ENCODE measurements around the gene SLC26A2.

The SLC26A2 gene

GRCh38 chr5:149930043-149930748 is 30.4 kb upstream of the SLC26A2 start:
- no peaks in the 10 kb centered on the region for H3K36me3 Mint-ChIP-seq (ENCODE audit: low read depth)
- H3K4me1 Mint-ChIP-seq = peaks cover 10% of the 10 kb centered on the region
- H3K27ac Mint-ChIP-seq = peak overlapping the region in 1 of 3 experiments; percentile 34
- TF ChIP-seq CTCF (IDR thresholded peaks at IDR 0.05; ENCODE audit: unreplicated experiment in 3 of 3) = no peak
- no peak overlapping the region for H3K4me3 Mint-ChIP-seq
- H3K27me3 Mint-ChIP-seq (ENCODE audit: low read depth) = peaks cover 28% of the 10 kb centered on the region
- no peaks in the 10 kb centered on the region for H3K9me3 Mint-ChIP-seq

DNA sequence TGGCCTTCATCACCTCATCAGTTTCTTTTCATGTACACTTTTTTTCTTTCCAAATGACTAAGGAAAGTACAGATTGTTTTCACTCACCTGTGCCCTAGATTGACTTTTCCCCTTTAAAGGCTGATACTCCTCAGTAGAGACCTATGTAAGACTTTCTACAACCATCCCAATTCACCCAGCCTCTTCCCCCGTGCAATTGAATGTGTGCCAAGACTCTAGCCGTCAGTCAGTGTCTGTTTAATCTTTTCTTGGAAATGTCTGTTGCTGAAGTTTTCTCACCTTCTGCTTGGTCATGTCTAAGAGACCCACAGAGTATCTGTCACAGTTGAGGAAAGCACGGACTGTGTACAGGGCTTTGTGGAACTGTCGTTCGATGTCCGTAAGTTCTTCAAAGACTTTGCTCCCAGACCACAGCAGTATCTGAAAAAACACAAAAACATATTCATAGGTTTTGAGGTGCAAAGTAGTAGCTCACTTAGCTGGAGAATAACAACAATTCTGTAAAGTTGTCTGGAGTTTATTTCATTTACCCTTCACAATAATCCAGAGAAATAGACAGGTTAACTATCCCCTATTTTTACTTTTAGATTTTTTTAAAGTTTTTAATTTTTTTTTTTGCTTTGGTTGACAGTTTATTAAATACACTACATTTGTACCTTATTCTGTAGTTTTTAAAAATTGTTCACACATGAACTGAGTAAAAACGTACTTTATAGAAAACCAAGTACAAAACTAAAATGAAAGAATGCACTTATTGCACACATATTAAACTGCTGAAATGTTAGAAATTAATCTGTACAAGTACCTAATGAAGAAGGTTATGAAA is 29.6 kb upstream of the SLC26A2 start:
- H3K36me3 Mint-ChIP-seq (ENCODE audit: low read depth) = no peaks in the 10 kb centered on the region
- peaks cover 10% of the 10 kb centered on the region for H3K4me1 Mint-ChIP-seq
- H3K27ac Mint-ChIP-seq = peak overlapping the region in 1 of 3 experiments; percentile 34
- no peak overlapping the region for H3K4me3 Mint-ChIP-seq
- no peak for TF ChIP-seq CTCF (IDR thresholded peaks at IDR 0.05; ENCODE audit: unreplicated experiment in 3 of 3)
- peaks cover 31% of the 10 kb centered on the region for H3K27me3 Mint-ChIP-seq (ENCODE audit: low read depth)
- H3K9me3 Mint-ChIP-seq = no peaks in the 10 kb centered on the region

DNA sequence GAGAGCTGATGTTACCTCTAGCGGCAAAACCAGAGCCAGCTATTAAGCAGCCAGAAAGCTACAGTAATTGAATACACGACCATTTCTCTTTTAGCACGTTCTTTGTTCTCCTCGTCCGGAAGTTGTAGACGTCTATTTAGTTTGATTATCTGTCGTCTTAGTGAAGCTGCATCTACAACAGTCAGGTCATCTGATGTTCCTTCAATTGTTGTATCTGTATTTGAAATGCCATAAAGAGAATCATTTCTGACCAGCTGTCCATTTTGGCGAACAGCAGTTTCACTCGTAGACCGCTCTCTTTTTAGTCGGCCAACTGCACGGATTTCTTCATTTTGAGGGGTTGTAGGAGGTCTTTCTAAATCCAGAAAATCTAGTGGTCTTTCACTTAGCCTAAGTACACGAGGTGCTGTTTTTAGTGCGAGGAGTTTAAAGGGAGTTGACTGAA is 28.5 kb upstream of the SLC26A2 start:
- Mint-ChIP-seq H3K4me3 (no peak overlapping the region), H3K27ac (no peak overlapping the region), H3K4me1 (peaks cover 10% of the 10 kb centered on the region), H3K36me3 (ENCODE audit: low read depth) (no peaks in the 10 kb centered on the region), H3K27me3 (ENCODE audit: low read depth) (peaks cover 31% of the 10 kb centered on the region), H3K9me3 (no peaks in the 10 kb centered on the region)
- no peak for TF ChIP-seq CTCF (IDR thresholded peaks at IDR 0.05; ENCODE audit: unreplicated experiment in 3 of 3)

GRCh38 chr5:149932445-149933350 is 27.9 kb upstream of the SLC26A2 start:
- peaks cover 11% of the 10 kb centered on the region for H3K4me1 Mint-ChIP-seq
- H3K4me3 Mint-ChIP-seq = no peak overlapping the region
- peaks cover 31% of the 10 kb centered on the region for H3K27me3 Mint-ChIP-seq (ENCODE audit: low read depth)
- H3K9me3 Mint-ChIP-seq = no peaks in the 10 kb centered on the region
- no peak overlapping the region for H3K27ac Mint-ChIP-seq
- no peaks in the 10 kb centered on the region for H3K36me3 Mint-ChIP-seq (ENCODE audit: low read depth)
- peak; percentile 36 to 54 (median 38) for TF ChIP-seq CTCF (IDR thresholded peaks at IDR 0.05; ENCODE audit: unreplicated experiment in 3 of 3)

DNA sequence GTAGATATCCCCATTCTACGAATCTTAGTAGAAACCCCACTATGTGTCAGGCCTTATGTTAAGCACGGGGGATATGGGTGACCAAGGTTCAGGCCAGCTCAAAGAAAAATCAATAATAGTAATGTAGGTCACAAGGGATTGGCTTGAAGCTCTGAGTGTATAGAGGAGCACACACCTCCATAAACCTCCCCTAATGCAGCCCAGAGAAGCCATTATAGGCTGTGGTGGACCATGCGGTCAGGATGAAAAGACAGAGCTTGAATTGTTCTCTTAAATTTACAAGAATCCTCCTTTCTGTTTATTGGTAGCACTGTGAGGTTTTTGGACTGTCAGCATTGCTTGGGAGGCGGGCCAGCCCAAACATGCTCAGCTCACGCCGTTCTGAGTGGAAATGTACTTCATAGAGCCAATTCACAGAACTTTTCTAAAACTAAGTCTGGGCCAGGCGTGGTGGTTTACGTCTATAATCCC is 25.1 kb upstream of the SLC26A2 start:
- peaks cover 11% of the 10 kb centered on the region for H3K4me1 Mint-ChIP-seq
- no peak overlapping the region for H3K27ac Mint-ChIP-seq
- H3K4me3 Mint-ChIP-seq = no peak overlapping the region
- TF ChIP-seq CTCF (IDR thresholded peaks at IDR 0.05; ENCODE audit: unreplicated experiment in 3 of 3) = no peak
- no peaks in the 10 kb centered on the region for H3K36me3 Mint-ChIP-seq (ENCODE audit: low read depth)
- H3K27me3 Mint-ChIP-seq (ENCODE audit: low read depth) = peaks cover 26% of the 10 kb centered on the region
- H3K9me3 Mint-ChIP-seq = no peaks in the 10 kb centered on the region

Measured in nephron (organoid).